Measurements from ENCODE around the gene ENO4. TPM values are rescaled to one million over a fixed set of nuclear protein-coding genes. Genes with fewer than 3 reads are reported as not detected.

The ENO4 gene
- total and polyA plus RNA-seq, 2 experiments from 2014 or later: 0.44 to 0.66 TPM

DNA sequence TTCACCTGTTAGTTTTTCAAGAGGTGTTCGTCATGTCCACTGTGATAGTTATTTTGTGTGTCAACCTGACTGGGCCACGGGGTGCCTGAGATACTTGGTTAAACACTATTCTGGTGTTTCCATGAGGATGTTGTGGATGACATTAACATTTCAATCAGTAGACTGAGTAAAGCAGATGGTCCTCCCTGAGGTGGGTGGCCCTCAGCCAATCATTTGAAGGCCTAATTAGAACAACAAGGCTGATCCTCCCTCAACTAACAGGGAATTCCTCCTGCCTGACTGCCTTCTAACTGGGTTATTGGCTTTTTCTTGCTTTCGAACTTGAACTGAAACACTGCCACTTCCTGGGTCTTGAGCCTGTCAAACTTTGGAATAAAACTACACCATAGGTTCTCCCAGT lies 75.8 kb downstream of the ENO4 start:
- no peaks in the 10 kb centered on the region for H3K36me3 ChIP-seq
- DNase-seq (ENCODE audit: low read depth in 1 of 2, low spot score in 1 of 2): no peak
- H3K27me3 ChIP-seq: no peaks in the 10 kb centered on the region
- H3K27ac ChIP-seq: no peak overlapping the region
- no peak overlapping the region for H3K4me3 ChIP-seq
- no peaks in the 10 kb centered on the region for H3K9me3 ChIP-seq (ENCODE audit: low read depth)
- H3K4me1 ChIP-seq (ENCODE audit: low read depth): no peaks in the 10 kb centered on the region
- TF ChIP-seq, protein P1, sequence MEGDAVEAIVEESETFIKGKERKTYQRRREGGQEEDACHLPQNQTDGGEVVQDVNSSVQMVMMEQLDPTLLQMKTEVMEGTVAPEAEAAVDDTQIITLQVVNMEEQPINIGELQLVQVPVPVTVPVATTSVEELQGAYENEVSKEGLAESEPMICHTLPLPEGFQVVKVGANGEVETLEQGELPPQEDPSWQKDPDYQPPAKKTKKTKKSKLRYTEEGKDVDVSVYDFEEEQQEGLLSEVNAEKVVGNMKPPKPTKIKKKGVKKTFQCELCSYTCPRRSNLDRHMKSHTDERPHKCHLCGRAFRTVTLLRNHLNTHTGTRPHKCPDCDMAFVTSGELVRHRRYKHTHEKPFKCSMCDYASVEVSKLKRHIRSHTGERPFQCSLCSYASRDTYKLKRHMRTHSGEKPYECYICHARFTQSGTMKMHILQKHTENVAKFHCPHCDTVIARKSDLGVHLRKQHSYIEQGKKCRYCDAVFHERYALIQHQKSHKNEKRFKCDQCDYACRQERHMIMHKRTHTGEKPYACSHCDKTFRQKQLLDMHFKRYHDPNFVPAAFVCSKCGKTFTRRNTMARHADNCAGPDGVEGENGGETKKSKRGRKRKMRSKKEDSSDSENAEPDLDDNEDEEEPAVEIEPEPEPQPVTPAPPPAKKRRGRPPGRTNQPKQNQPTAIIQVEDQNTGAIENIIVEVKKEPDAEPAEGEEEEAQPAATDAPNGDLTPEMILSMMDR (IDR thresholded peaks at IDR 0.05; ENCODE audit: low read depth, low read length): no peak

DNA sequence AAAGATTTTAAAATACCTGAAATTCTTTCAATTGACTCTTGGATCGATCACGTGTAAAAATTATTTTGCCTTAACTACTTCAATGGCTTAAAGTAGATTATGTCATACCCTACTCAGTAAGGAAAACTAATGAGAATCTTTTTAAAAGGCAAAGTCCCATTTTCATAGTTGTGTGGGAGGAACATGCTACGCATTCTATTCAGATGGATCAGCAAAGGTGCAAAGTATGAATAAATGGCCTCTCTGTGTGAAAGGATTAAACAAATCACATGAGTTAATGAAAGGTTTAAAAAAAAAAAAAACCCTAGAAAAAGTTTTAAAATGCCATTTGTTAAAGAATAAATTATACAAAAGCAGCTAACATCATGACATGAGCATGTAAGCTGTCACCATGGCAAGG lies 77.1 kb downstream of the ENO4 start:
- H3K4me1 ChIP-seq (ENCODE audit: low read depth): no peaks in the 10 kb centered on the region
- no peak for DNase-seq (ENCODE audit: low read depth in 1 of 2, low spot score in 1 of 2)
- H3K27me3 ChIP-seq: no peaks in the 10 kb centered on the region
- TF ChIP-seq, protein P1 (IDR thresholded peaks at IDR 0.05; ENCODE audit: low read depth, low read length): no peak
- no peaks in the 10 kb centered on the region for H3K36me3 ChIP-seq
- no peak overlapping the region for H3K4me3 ChIP-seq
- H3K9me3 ChIP-seq (ENCODE audit: low read depth): no peaks in the 10 kb centered on the region
- H3K27ac ChIP-seq: no peak overlapping the region

DNA sequence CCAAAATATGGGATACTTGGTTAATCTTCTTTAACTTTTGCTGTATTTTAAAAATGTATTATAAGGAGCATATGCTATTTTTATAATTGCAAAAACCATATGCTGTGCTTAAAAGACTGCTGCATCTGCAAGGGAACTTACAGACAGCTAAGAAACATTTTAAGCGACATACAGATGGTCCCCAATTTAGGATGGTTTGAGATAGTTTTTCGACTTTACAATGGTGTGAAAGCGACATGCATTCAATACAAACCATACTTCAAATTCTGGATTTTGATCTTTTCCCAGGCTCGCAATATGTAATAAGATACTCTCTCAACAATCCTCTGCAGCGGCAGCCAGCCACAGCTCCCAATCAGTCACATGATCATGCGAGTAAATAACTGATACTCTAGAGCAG lies 82.5 kb downstream of the ENO4 start:
- H3K9me3 ChIP-seq (ENCODE audit: low read depth): no peaks in the 10 kb centered on the region
- no peak overlapping the region for H3K27ac ChIP-seq
- no peaks in the 10 kb centered on the region for H3K36me3 ChIP-seq
- TF ChIP-seq, protein P1 (IDR thresholded peaks at IDR 0.05; ENCODE audit: low read depth, low read length): no peak
- no peaks in the 10 kb centered on the region for H3K27me3 ChIP-seq
- H3K4me3 ChIP-seq: no peak overlapping the region
- H3K4me1 ChIP-seq (ENCODE audit: low read depth): no peaks in the 10 kb centered on the region
- no peak for DNase-seq (ENCODE audit: low read depth in 1 of 2, low spot score in 1 of 2)

Other genes starting within 250 kb of the ENO4 start
- gene PNLIPRP2, start 228.5 kb upstream of the ENO4 start, total RNA-seq: not detected in 2 replicates
- not detected in 2 replicates for gene PNLIPRP2, start 228.5 kb upstream of the ENO4 start, polyA plus RNA-seq
- 6.4 and 9.6 TPM in 2 replicates for gene HSPA12A, start 106.9 kb upstream of the ENO4 start, total RNA-seq
- 7.2 and 8.3 TPM in 2 replicates for gene HSPA12A, start 106.9 kb upstream of the ENO4 start, polyA plus RNA-seq
- gene SHTN1, start 155.7 kb downstream of the ENO4 start, total RNA-seq: 2.1 and 2.9 TPM in 2 replicates
- 4.1 and 9.6 TPM in 2 replicates for gene SHTN1, start 155.7 kb downstream of the ENO4 start, polyA plus RNA-seq